H9 (cell line): ENCODE results near the gene FAM241A. TPM values are rescaled to one million over a fixed set of nuclear protein-coding genes. Genes with fewer than 3 reads are reported as not detected.

Source experiments
- DNase-seq: peaks from one replicate; pipeline ENCODE4 v3.0.0-alpha.2; 2017
- H2AFZ ChIP-seq: one replicate; pipeline ENCODE4 v1.6.1; 2013; ENCODE audit warnings: mild to moderate bottlenecking, low read length, control low read depth, moderate library complexity
- H2AK5ac ChIP-seq: 2 replicates; pipeline ENCODE4 v1.6.1; 2013; ENCODE audit warnings: low read length, control low read depth, mixed read lengths; ENCODE audit not compliant: insufficient read length
- H2BK120ac ChIP-seq: one replicate; pipeline ENCODE4 v1.6.1; 2013; ENCODE audit warnings: low read depth, mild to moderate bottlenecking, low read length, control low read depth, inconsistent platforms; ENCODE audit not compliant: poor library complexity, severe bottlenecking
- H2BK12ac ChIP-seq: 2 replicates; pipeline ENCODE4 v1.6.1; 2013; ENCODE audit warnings: low read length, control low read depth, mixed read lengths, low read depth; ENCODE audit not compliant: insufficient read length
- H2BK15ac ChIP-seq: 2 replicates; pipeline ENCODE4 v1.6.1; 2013; ENCODE audit warnings: low read depth, low read length, control low read depth
- H2BK20ac ChIP-seq: one replicate; pipeline ENCODE4 v1.6.1; 2013; ENCODE audit warnings: low read depth, mild to moderate bottlenecking, low read length, control low read depth, inconsistent platforms; ENCODE audit not compliant: poor library complexity, severe bottlenecking
- H2BK5ac ChIP-seq: 2 replicates; pipeline ENCODE4 v1.6.1; 2013; ENCODE audit warnings: low read length, control low read depth, mixed read lengths; ENCODE audit not compliant: insufficient read length
- H3K14ac ChIP-seq: 2 replicates; pipeline ENCODE4 v1.6.1; 2013; ENCODE audit warnings: low read length, control low read depth; ENCODE audit not compliant: insufficient read depth
- H3K18ac ChIP-seq: 2 replicates; pipeline ENCODE4 v1.6.1; 2013; ENCODE audit warnings: low read depth, mild to moderate bottlenecking, mixed read lengths, low read length, control low read depth; ENCODE audit not compliant: insufficient read length
- H3K23ac ChIP-seq: 2 replicates; pipeline ENCODE4 v1.6.1; 2013; ENCODE audit warnings: low read length, control low read depth, mixed read lengths, low read depth; ENCODE audit not compliant: insufficient read length
- H3K23me2 ChIP-seq: 2 replicates; pipeline ENCODE4 v1.6.1; 2013; ENCODE audit warnings: low read depth, mild to moderate bottlenecking, mixed read lengths, low read length, control low read depth; ENCODE audit not compliant: insufficient read length, poor library complexity, severe bottlenecking
- H3K27ac ChIP-seq: 2 replicates; pipeline ENCODE4 v1.5.1; 2013; ENCODE audit warnings: low read length, control low read depth, mixed read lengths, low read depth; ENCODE audit not compliant: insufficient read length
- H3K27me3 ChIP-seq: 2 replicates; pipeline ENCODE4 v1.6.1; 2013; ENCODE audit warnings: low read length, control low read depth, inconsistent platforms; ENCODE audit not compliant: insufficient read depth
- H3K4ac ChIP-seq: 2 replicates; pipeline ENCODE4 v1.6.1; 2013; ENCODE audit warnings: low read depth, mild to moderate bottlenecking, control low read depth, inconsistent platforms, low read length, moderate library complexity
- H3K4me1 ChIP-seq: 2 replicates; pipeline ENCODE4 v1.6.1; 2013; ENCODE audit warnings: low read length, control low read depth, inconsistent platforms; ENCODE audit not compliant: insufficient read depth
- H3K4me2 ChIP-seq: 2 replicates; pipeline ENCODE4 v1.6.1; 2013; ENCODE audit warnings: low read length, control low read depth, mixed read lengths; ENCODE audit not compliant: insufficient read length, insufficient read depth
- H3K56ac ChIP-seq: 2 replicates; pipeline ENCODE4 v1.6.1; 2013; ENCODE audit warnings: low read depth, mild to moderate bottlenecking, mixed read lengths, low read length, control low read depth; ENCODE audit not compliant: insufficient read length
- H3K79me1 ChIP-seq: 2 replicates; pipeline ENCODE4 v1.6.1; 2013; ENCODE audit warnings: low read depth, mild to moderate bottlenecking, moderate library complexity, low read length, control low read depth, inconsistent platforms; ENCODE audit not compliant: insufficient read depth, poor library complexity, severe bottlenecking
- H3K79me2 ChIP-seq: 2 replicates; pipeline ENCODE4 v1.6.1; 2013; ENCODE audit warnings: low read length, control low read depth, inconsistent platforms; ENCODE audit not compliant: insufficient read depth
- H3K9ac ChIP-seq: 2 replicates; pipeline ENCODE4 v1.6.1; 2013; ENCODE audit warnings: low read length, control low read depth, mixed read lengths; ENCODE audit not compliant: insufficient read length; ENCODE audit errors: extremely low read depth
- H3K9me3 ChIP-seq: one replicate; pipeline ENCODE4 v1.6.1; 2013; ENCODE audit warnings: low read depth, low read length, inconsistent platforms; ENCODE audit not compliant: control insufficient read depth
- H3T11ph ChIP-seq: one replicate; pipeline ENCODE4 v1.6.1; 2013; ENCODE audit warnings: mild to moderate bottlenecking, low read length, control low read depth, inconsistent platforms
- H4K20me1 ChIP-seq: one replicate; pipeline ENCODE4 v1.6.1; 2013; ENCODE audit not compliant: control insufficient read depth, insufficient read length, insufficient read depth
- H4K5ac ChIP-seq: 2 replicates; pipeline ENCODE4 v1.6.1; 2013; ENCODE audit warnings: low read depth, mild to moderate bottlenecking, mixed read lengths, low read length, control low read depth; ENCODE audit not compliant: insufficient read length
- H4K8ac ChIP-seq: replicated peaks from 2 replicates; pipeline ENCODE4 v1.6.1; 2013; ENCODE audit warnings: low read length, control low read depth, mixed read lengths, low read depth; ENCODE audit not compliant: insufficient read length
- H4K91ac ChIP-seq: 2 replicates; pipeline ENCODE4 v1.6.1; 2013; ENCODE audit warnings: low read depth, mild to moderate bottlenecking, moderate library complexity, mixed read lengths, low read length, control low read depth; ENCODE audit not compliant: insufficient read length
- H3K27ac Mint-ChIP-seq, 3 experiments: 2 replicates in 2 of 3; 3 replicates in 1 of 3; pipeline ENCODE4 v1.8.0; 2020 to 2021; ENCODE audit warnings: mixed read lengths in 3 of 3, mild to moderate bottlenecking in 1 of 3, moderate library complexity in 1 of 3
- H3K27me3 Mint-ChIP-seq: 2 replicates; pipeline ENCODE4 v1.8.0; 2021; ENCODE audit warnings: low read depth, mild to moderate bottlenecking, moderate library complexity, mixed read lengths
- H3K36me3 Mint-ChIP-seq, 3 experiments: 2 replicates in 2 of 3; 3 replicates in 1 of 3; pipeline ENCODE4 v1.8.0; 2020 to 2021; ENCODE audit warnings: low read depth in 3 of 3, mixed read lengths in 3 of 3; ENCODE audit not compliant: insufficient read depth in 1 of 3
- H3K4me1 Mint-ChIP-seq, 2 experiments: 2 replicates each; pipeline ENCODE4 v1.8.0; 2020; ENCODE audit warnings: mixed read lengths in 2 of 2
- H3K4me3 Mint-ChIP-seq, 2 experiments: 2 replicates in 1 of 2; 3 replicates in 1 of 2; pipeline ENCODE4 v1.8.0; 2020 to 2021; ENCODE audit warnings: mild to moderate bottlenecking in 2 of 2, mixed read lengths in 2 of 2, moderate library complexity in 1 of 2
- H3K9me3 Mint-ChIP-seq, 2 experiments: 2 replicates in 1 of 2; 3 replicates in 1 of 2; pipeline ENCODE4 v1.8.0; 2020; ENCODE audit warnings: mild to moderate bottlenecking in 2 of 2, mixed read lengths in 2 of 2, moderate library complexity in 1 of 2
- WGBS: extraction: QIAGEN DNeasy Blood & Tissue Kit; methylation state at CpG from one replicate; pipeline ENCODE4 v1.1.7; 2013; ENCODE audit warnings: missing lambda C conversion rate, low lambda C conversion rate, mixed read lengths; ENCODE audit not compliant: insufficient read length; ENCODE audit errors: extremely low coverage; 5-methylcytosine and 5-hydroxymethylcytosine counted together
- total RNA-seq: library from RNA; stranded (reverse); gene quantifications from 2 replicates; pipeline ENCODE4 v1.2.1, GENCODE V29; 2021
- TF ChIP-seq, protein P1 (sequence below): fragments of 200-600 bp; sonication (generic); conservative IDR thresholded peaks from 3 replicates; pipeline ENCODE4 v1.8.0; 2021; ENCODE audit warnings: antibody characterized with exemption, mild to moderate bottlenecking

Gene FAM241A
- total RNA-seq, 1 experiment from 2014 or later, result 0.13 TPM

DNA sequence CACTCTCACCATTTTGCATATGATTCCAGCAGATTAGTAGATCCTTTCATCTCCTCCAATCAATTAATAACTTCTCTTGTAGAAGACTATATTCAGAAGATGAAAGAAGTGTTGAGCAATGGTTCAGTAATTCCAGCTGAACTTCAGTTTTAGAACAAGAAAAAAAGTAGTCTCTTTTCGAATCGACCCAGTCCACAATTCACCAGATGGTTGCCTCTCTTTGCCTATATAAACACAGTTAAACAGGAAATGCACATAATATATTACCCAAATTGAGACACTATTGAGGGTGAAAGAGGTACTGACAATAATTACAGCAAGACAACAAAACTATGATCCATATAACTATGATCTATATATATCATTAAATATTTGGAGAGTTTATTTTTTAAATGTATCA, 16.8 kb upstream of the FAM241A start:
- Histone ChIP-seq H3K14ac (no peak overlapping the region), H3K4me2 (no peak overlapping the region), H3K79me1 (no peaks in the 10 kb centered on the region), H3K56ac (no peak overlapping the region), H3K9ac (no peak overlapping the region), H3K79me2 (no peaks in the 10 kb centered on the region), H3K27ac (no peak overlapping the region), H4K91ac (no peak overlapping the region), H4K5ac (no peak overlapping the region), H2BK5ac (no peak overlapping the region), H3K23me2 (no peaks in the 10 kb centered on the region), H3K18ac (no peak overlapping the region), H2BK20ac (no peak overlapping the region), H3T11ph (no peak overlapping the region), H3K4ac (no peak overlapping the region), H3K9me3 (no peaks in the 10 kb centered on the region), H2AK5ac (no peak overlapping the region), H2BK15ac (no peak overlapping the region), H2BK12ac (no peak overlapping the region), H3K27me3 (no peaks in the 10 kb centered on the region), H3K4me1 (no peaks in the 10 kb centered on the region), H4K20me1 (no peaks in the 10 kb centered on the region), H3K23ac (no peak overlapping the region), H4K8ac (no peak overlapping the region), H2BK120ac (no peak overlapping the region), H2AFZ (no peak overlapping the region)
- Mint-ChIP-seq H3K9me3 (no peaks in the 10 kb centered on the region), H3K27ac (peak overlapping the region in 1 of 3 experiments; percentile 38; a peak in 2 of 7 replicates), H3K4me1 (peaks cover 34 to 40% of the 10 kb centered on the region in 2 experiments), H3K36me3 (no peaks in the 10 kb centered on the region), H3K4me3 (no peak overlapping the region; a peak in 1 of 5 replicates), H3K27me3 (no peaks in the 10 kb centered on the region)
- DNase-seq, result no peak
- WGBS, result no CpG with 5 or more reads among the region's 2 CpGs
- TF ChIP-seq, protein P1, sequence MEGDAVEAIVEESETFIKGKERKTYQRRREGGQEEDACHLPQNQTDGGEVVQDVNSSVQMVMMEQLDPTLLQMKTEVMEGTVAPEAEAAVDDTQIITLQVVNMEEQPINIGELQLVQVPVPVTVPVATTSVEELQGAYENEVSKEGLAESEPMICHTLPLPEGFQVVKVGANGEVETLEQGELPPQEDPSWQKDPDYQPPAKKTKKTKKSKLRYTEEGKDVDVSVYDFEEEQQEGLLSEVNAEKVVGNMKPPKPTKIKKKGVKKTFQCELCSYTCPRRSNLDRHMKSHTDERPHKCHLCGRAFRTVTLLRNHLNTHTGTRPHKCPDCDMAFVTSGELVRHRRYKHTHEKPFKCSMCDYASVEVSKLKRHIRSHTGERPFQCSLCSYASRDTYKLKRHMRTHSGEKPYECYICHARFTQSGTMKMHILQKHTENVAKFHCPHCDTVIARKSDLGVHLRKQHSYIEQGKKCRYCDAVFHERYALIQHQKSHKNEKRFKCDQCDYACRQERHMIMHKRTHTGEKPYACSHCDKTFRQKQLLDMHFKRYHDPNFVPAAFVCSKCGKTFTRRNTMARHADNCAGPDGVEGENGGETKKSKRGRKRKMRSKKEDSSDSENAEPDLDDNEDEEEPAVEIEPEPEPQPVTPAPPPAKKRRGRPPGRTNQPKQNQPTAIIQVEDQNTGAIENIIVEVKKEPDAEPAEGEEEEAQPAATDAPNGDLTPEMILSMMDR, result no peak
